Fibroblast of the conjunctiva (primary cell): ENCODE results near the gene PRR33.
A peak's percentile ranks its signal among the peaks of the same experiment; 100 is the strongest.
"Not testable (repeated sequence)": the region's sequence is repeated elsewhere in the genome, so short reads cannot be mapped to it uniquely, and the experiment has no call there.

Source experiments
- DNase-seq: peaks from one replicate; pipeline ENCODE4 v3.0.0-alpha.2; 2010; ENCODE audit warnings: low read depth

Gene PRR33

GRCh38 chr11:1889224-1889930 is 2.3 kb downstream of the PRR33 start:
- DNase-seq: no peak

GRCh38 chr11:1888811-1889210 is 2.9 kb downstream of the PRR33 start:
- DNase-seq: no peak

DNA sequence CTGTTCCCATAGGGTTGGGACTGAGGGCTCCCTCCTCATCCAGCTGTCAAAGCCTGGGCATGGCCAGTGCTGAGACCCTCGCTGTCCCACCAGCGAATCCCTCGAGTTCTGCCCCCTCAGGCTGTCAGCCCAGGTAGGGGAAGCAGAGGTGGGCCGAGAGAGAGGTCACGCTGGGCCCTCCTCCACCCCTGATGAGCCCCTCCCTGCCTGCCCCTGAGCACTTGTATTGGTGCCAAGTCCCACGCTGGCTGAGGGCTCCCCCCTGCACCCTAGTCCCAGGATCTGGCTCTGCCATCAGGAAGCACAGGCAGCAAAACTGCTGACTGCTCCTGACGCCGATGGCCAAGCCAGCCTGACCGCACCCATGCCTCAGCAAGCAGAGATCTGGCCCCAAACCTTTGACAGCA is 3.3 kb downstream of the PRR33 start:
- no peak for DNase-seq

- no peak for DNase-seq
These were observed 4.0 kb downstream of the PRR33 start for GRCh38 chr11:1887451-1888346.

- DNase-seq: not testable (repeated sequence)
These were observed 5.1 kb downstream of the PRR33 start for GRCh38 chr11:1886551-1886950.

DNA sequence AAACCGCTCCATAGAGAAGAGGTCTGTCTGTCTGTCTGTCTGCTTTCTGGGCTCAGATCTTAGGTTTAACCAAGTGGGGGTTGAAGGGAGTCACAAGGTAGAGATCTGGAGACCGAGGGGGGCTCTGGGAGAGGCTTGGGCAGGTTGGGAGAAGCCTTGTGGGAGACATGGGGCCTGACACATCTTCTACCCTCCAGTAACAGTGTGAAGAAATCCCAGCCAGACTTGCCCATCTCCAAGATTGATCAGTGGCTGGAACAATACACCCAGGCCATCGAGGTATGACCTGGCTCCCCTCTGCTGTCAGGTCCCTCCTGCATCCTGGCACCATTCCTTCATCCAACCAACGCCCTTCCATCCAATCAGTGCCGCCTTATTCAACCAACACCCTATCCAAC is 7.4 kb downstream of the PRR33 start:
- DNase-seq: no peak

GRCh38 chr11:1883346-1884302 is 8.1 kb downstream of the PRR33 start:
- no peak for DNase-seq

DNA sequence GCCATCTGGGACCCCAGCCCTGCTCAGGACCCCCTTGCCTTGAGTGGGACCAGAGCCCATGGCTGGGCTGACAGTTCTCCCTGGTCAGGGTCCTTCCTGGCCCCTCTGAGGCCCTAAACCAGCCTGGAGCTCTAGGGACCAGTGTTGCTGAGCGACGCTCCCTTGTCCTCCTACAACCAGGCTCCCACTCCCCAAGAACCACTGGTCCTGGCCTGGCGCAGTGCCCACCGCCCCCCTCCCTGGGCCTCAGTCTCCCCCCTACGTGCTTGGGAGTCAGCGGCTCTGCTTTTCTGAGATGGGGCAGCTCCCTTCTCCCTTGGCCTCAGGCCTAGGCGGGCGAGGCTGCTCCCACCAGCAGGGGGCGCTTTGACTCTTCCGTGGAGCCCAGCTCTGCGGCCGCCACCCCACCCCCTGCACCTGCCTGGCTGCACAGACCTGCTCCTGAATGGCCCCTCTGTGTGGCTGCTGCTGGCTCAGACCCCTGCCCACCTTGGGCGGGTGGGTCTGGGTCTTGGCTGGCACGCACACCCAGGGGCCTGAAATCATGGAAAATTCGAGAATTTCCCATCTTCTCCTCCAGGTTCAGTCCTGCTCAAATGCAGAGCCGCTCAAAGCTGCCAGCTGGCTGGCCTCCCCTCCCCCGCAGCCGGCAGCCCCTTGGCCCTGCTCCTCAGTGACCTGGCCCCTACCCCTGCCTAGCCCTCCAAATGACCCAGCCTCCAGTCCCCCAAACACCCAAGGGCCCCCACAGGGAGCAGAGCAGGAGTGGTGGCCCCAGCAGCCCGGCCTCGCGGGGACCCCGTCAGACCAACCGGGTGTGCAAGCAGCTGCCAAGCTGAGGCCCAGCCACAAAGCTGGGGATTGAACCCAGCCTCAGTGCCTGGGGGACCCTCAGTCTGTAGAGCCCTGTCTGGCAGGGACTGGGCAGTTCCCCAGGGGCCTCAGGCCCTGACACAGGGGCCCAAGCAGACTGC is 9.1 kb downstream of the PRR33 start:
- DNase-seq: peak; percentile 58

- no peak for DNase-seq
These were observed 10.0 kb downstream of the PRR33 start for GRCh38 chr11:1881442-1882264.

DNA sequence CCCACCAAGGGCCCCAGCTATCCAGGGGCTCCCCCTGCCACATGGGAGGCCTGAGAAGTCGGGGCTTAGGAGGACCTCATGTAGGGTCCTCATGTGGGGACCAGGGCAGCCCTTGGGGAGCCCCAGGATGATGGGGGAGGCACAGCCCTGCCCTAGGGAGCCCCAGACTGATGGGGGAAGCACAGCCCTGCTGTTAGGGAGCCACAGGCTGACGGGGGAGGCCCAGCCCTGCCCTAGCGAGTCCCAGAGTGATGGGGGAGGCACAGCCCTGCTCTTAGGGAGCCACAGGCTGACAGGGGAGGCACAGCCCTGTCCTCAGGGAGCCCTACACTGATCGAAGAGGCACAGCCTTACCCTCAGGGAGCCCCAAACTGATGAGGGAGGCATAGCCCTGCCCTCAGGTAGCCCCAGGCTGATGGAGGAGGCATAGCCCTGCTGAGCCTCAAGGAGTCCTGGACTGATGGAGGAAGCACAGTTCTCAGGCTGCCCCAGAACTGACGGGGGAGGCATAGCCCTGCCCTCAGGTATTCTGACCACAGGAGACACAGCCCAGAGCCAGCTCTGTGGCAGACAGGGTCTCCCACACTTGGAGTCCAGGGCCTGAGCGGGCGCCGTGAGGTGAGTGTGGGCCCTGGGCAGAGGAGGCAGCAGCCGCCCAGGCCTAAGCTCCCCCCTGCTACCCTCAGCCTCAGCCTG is 10.8 kb downstream of the PRR33 start:
- DNase-seq: no peak

DNA sequence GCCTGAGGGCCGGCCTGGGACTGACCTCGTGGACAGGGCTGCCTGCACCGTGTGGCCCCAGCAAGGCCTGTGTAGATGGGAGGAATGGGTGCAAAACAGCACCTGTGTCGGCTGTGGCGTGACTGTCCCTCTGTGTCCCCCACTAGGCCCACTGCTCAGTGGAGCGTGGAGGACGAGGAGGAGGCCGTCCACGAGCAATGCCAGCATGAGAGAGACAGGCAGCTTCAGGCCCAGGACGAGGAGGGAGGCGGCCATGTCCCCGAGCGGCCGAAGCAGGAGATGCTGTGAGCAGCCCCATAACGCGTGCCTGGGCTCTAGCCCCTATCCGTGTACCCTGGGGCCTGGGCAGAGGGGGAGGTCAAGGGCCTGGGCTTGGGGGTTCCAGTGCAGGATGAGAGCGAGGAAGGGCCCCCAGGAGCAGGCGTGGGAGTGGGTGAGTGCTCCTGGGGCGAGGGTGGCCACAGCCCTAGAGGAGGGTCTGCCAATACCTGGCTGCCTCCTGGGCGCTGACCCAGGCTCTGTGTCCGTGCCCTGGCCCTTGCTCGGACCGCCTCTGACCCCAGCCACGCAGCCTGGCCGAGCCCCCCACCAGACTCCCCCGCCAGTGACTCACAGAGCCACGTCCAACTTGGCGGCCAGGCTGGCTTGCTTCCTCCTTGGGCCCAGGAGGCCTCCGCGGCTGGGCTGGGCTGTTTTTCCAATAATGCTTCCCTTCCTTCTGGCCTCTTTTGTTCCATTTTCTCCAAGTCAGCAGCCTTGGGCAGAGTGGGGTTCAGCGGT is 11.6 kb downstream of the PRR33 start:
- DNase-seq: no peak

DNA sequence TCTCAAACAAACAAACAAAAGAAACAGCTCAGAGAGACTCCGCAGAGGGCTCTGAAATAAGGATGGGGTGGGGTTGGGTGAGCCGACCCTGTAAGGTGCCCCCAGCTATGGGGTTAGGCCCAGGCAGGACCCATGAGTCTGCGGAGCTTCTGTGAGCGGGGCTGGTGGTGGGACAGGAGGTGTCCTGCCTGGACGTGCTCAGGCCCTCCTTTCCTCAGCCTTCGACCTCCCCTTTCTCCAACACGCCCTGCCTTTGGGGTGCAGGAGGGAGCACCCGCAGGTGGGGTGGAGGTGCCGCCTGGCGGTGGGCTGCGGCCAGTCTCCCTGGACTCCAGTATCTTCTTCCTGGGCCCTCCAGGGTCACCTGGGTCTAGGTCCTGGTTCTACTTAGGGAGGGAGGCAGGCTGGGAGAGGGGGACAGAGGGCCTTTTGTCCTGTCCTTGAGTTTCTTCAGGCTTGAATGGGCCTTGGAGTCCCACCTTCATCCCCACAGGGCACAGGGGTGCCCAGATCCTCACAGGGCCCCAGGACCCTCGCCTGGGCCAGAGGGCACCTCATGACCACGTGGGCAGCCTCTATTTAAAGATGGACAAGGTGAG is 12.3 kb downstream of the PRR33 start:
- DNase-seq: no peak

- DNase-seq: no peak
These were observed 13.3 kb downstream of the PRR33 start for GRCh38 chr11:1878137-1879031.

- peak; percentile 75 for DNase-seq
These were observed 14.2 kb downstream of the PRR33 start for GRCh38 chr11:1877211-1878136.

DNA sequence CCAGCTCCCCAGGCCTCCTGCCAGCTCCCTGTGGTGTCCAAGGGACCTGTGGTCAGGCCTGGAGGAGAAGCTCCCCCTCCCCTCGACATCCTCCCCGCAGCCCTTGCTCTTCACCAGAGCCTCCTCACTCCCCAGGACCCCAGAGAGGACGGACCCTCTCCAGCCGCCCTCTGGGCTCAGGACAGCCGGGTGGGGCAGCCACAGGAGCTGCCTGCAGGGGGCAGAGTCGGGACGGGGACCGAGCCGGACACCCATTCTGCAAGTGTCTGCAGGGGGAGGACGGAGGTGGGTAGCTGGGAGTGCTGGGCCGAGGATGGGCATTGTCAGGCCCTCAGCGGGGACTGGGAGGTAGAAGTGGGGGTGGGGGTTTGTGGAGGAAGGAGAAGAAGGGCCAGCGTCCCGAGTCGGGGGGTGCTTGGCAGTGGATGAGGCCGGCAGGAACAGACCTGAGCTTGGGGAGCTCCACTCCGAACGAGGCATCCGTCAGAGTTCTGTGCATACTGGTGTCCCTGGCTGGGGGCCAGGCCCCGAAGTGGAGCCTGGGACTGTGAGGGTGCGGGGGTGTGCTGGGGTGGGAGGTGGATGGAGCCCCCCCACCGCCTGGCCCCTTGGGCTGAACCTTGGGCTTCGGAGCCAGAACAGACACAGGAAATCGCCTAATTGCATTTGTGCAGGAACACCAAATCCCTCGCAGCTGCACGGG is 15.2 kb downstream of the PRR33 start:
- peak; percentile 97 for DNase-seq
